UCSD-AML1 (cell line): ENCODE results near the gene DCLK1.

Experiments
- DNase-seq: peaks from one replicate; lab custom pipeline; 2025; ENCODE audit not compliant: unreplicated experiment; lab: John Stamatoyannopoulos, UW

Gene DCLK1

DNA sequence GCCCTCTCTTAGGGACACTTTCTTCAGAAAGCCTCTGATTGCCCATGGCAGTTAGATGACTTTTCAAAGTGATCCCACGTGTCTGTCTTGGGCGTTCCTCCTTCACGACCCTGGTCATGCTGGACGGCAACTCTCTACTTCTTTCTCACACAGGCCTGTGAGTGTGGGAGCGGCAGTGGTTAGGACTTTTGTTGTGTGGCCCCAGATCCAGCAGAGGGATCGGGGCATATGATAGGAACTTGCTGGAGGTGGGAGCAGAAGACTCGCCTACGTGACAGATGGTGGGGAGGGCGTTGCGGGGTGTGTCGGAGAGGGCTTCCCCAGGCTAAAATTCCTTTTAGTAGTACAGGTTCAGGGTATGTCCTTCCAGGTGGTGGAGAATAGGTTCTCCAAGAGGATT, 365.2 kb downstream of the DCLK1 start:
- DNase-seq = no peak

DNA sequence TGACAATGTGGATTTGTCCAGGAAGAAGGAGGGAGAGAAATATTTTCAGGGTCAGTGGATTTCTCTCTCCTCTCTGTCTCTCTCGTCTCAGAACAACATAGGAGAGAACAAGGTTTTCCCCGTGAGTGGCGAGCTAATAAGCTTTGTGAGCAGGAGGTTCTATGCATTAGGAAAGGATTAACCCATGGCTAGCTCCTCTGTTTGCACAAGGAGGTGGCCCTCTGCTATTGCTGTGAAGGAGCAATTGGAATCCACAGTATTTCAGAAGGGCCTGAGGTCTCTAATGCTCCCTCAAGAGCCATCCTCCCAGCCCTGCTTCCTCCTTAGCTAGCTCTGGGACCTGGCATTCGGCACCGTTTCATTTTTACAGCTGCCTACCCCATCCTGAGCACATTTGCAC, 365.8 kb downstream of the DCLK1 start:
- DNase-seq = no peak

DNA sequence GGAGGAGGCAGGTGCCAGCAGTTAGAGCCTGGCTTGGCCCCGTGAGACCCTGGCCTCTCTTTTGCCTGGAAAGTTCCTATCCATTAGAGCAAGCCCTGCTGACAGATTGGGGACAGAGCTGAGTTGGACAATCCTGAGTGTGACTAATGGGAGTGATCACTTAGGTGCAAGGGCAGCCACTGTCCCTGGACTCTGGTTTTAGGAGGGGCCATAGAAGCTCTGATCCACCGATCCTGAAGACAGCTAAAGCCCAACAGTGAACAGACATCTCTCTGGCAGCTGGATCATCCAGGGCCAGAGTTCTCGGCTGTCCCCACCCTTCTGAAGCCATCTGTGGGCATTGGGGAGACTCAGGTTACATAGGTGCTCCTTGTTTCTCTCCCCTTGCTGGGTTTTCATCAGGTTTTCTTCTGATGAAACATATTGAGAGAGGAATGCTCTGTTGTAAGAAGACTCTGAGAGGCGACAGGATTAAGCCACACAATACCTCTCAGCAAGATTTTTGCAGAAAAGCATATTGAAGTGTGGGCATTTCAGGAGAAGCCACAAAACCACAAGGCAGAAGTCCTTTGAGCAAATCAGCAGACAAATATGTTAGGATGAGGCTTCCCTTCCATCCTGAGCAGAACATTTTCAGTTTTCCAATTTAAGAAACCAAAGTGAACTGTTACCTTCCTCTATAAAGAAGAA, 366.7 kb downstream of the DCLK1 start:
- no peak for DNase-seq

DNA sequence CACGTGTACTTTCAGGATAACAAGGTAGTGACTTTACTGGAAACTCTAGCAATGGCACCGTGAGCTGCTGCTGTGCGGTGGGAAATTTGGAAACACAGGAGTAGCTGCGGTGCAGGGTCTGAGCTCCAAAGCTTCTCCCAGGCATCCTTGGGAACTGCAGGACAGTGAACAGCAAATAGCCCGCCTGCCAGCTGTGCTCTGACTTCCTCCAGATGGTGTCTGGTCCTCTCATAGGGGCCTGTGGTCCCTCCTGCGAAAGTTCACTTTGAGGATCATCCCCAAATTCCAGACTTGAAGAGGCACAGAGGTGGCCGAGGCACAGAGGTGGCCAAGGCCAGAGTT, 367.4 kb downstream of the DCLK1 start:
- DNase-seq = no peak

DNA sequence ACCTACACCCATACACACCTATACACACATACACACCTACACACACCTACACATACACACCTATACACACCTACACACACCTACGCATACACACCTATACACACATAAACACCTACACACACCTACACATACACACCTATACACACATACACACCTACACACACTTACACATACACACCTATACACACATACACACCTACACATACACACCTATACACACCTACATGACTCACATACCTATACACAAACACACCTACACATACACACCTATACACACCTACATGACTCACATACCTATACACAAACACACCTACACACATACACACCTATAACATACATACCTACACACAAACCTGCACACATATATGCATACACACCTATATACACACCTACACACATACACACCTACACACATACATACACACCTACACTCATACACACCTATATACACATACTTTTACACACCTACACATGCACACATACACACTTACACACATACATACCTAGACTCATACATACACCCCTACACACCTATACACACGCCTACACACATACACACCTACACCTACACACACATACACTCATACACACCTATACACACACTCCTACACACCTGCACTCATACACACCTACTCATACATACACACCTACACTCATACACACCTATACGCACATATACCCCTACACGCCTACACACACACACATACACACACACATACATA, 368.0 kb downstream of the DCLK1 start:
- no peak for DNase-seq

DNA sequence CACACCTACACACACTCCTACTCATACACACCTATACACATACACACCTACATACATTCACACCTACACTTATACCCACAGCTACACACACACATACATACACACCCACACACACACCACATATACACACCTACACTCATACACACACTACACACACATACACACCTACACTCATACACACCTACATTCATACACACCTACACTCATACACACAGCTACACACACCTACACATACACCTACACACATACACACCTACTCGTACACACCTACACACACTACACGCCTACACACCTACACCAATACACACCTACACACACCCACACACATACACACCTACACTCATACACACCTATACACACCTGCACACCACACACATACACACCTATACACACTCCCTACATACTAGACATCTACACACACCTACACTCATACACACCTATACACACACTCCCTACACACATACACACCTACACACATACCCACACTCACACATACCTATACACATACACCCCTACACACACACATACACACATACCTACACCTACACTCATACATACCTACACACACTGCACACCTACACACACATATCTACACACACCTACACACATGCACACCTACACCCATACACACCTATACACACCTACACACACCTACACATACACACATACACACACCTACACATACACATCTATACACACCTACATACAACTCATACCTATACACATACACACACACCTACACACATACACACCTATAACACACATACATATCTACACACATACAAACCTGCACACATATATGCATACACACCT, 369.5 kb downstream of the DCLK1 start:
- no peak for DNase-seq

DNA sequence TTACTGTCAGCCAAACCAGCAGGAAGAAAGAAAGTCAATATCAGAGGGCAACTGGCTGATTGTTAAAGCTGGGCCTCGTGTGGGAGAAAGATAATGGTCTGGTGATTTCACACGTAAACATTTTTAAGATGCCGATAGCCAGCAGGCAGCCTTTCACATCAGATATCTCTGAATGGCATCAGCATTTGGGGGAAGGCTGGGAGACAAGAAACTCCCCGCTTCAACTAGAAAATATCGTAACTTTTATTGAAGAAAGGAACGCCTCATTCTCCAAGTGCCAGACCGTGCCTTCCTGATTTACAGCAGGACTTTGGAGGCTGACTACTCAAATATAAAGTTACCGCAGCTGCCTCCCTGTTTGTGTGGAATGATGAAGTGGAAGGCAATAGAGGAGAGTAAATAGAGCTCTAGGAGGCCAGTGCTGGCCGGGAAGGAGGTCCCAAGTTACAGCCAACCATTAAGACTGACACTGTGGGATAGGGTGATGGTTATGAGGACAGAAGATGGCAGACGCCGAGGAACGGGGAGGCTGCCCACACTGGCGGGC, 370.4 kb downstream of the DCLK1 start:
- no peak for DNase-seq

DNA sequence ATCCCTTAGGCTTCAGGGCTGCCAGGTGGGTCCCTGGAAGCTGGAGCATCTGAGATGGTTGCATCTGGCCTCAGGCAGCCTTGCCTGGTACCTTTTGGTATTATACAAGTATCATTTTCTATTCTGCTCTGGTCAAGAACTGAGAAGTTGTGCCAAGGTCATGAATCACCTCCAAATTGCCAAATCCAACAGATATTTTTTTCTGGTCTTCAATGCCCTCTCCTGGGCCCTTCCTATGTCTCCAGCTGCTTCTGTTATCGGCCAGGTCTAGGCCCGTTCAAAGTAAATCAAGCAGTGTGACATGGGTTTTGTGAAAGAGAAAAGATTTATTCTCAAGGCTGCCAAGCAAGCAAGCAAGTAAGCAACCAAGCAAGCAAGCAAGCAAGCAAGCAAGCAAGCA, 383.6 kb downstream of the DCLK1 start:
- DNase-seq = no peak

DNA sequence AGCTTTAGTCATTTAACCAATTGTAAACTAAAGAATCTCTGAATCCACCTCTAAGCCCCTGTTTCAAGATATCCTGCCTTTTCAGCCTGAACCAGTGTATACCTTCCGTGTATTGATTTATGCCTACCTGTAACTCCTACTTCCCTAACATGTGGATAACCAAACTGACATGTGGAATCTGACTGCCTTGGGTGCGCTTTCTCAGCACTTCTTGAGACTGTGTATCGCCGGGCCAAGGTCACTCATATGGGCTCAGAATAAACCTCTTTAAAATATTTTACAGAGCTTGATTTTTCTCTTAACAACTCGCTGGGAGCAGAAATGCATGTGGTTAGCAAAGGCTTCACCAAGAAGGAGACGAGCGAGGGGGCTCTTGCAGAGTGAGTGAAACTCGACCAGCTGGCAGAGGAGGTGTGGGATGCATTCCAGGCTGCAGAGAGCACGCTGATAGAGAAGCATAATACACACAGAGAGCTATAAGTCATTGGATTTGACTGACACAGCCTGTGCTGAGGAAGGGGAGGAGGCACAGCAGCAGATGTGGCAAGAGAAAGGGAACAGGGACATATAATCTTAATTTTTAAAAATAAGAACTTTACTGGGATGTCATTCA, 386.5 kb downstream of the DCLK1 start:
- DNase-seq = no peak

DNA sequence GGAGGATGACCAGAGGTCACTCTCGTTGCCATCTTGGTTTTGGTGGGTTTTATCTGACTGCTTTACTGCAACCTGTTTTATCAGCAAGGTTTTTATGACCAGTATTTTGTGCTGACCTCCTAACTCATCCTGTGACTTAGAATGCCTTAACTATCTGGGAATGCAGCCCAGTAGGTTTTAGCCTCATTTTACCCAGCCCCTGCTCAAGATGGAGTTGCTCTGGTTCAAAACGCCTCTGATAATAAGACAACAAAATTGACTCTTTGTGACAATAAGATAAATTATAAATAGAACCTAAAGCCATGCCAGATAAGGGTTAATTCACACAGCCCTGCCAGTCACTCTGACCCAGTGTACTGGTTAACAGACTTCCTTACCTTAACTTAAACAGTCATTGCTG, 387.0 kb downstream of the DCLK1 start:
- DNase-seq = no peak

DNA sequence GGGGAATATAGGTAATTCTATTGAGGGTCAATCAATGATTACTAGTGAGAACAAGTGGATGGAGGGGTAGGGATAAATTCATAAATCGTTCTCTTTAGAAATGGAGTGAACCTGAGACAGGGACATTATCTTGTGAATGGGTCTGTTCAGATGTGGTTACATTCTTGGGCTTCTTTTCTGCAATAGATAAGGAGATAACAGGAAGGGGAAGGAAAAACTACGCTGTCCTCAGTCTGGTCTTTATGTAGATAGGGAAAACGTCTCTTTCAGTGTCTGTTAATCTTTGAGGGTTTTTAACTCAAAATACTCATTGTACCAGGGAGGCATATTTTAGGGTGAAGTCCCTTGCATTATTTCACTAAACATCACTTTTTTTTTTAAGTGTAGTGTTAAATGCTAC, 388.0 kb downstream of the DCLK1 start:
- no peak for DNase-seq

DNA sequence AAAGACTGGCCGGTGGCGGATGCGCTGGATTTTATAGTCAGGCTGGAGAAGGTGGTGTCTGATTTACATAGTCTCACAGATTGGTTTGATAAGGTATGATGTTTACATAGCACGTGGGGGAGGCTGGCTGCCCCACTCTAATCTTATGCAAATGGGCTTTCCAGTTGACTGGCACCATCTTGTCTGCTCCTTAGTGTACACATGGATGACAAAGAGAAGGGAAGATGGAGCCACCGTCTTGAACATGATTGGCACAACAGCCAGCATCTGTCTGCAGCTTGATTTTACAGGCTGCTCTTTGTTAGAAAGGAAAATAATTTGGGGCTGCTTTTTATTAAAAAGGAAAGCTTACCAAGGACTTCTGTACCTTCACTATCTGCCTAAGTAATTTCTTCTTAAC, 389.5 kb downstream of the DCLK1 start:
- no peak for DNase-seq

DNA sequence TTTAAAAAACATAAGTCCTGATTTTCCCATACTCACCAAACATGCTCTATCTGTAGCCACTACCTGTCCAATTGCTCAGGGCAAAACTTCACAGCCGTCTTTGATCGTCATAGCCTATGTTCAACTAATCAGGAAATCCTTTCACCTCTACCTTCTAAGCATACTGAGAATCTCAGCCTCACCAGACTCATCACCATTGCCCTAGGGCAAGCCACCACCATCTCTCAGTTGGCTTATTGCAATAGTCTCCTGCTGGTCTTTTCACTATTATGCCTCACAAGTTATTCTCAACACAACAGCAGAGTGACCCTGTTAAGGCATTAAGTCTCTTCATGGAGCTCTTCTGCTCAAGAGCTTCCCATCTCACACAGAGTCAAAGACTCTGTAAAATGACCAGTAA, 394.3 kb downstream of the DCLK1 start:
- DNase-seq = no peak

DNA sequence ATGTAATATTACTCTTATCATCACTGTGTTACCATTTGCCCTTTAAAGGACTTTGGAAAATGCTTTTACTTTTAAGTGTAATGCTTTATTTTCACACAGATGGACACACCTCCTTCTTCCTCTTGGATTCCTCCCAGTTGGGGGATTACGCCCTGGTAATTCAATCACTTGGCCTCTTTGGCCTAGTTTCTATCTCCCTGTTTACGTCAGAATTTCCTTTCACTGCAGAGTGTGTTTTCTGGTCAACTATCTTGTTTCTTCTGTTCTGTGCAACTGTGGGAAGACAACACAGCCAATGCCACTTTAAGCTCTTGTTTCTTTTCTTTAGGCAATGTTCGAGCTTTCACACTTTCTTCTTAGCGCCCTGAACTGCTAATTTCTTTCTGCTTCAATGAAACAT, 397.4 kb downstream of the DCLK1 start:
- no peak for DNase-seq

DNA sequence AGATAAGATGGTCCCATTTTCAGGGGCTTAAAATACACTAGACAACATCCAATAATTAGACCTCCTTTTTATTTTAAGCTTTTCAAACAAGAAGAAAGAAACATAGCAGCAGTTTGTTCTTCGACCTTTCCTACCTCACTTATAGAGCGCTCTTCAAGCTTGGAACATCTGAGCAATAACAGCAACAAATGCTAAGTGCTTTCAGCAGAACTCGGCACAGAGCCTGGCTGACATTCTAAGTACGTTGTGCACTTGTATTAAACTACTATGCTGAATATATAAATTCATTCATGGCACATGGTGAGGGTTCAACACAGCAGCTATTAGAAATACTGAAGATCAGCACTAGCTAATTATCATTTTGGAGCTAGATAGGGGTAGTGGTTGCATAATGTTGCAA, 398.6 kb downstream of the DCLK1 start:
- DNase-seq = no peak

DNA sequence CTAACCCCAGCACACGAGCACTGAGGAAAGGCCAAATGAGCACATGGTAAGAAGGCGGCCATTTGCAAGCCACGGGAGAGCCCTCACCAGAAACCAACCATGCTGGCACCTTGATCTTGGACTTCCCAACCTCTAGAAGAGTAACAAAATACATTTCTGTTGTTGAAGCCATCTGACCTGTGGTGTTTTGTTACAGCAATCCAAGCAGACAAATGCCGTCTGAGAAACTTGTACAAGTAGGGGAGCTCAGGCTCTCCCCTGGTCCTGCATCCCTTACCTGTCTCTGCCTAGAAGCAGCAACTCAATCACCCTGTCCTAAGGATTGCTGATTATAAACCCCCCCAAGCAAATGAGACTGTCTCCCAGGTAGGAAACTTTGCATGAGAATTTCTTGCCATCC, 399.7 kb downstream of the DCLK1 start:
- no peak for DNase-seq

DNA sequence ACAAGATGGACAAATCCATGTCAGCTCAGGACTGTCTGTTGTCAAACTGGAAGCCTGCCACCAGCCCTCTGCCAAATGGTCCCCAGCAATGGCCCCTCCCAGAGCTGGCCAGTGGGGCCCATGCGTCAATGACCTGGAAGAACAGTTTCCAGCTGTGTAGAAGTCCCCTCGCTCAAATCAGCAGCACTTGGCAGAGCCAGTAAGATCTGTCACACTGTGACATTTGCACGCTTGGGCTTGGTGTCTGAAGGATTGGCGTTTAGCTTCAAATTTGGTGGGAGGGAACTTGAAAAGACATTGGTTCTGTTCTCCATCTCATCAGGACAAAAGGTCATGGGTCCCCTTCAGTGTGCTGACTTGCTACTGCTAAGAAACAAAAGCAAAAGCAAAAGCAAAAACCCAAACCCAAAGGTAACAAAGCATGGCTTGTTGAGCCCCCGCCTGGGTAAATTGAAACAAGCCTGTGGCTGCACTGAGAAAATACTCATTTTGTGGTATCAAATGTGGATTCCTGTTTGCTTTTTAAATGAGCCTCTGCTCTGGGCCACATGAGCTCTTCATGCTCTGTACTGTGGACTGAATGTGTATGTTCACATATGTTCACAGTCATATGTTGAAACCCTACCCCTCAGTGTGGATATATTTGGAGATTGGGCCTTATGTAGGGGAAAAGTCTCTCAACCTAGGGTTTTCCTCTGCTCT, 401.1 kb downstream of the DCLK1 start:
- no peak for DNase-seq

DNA sequence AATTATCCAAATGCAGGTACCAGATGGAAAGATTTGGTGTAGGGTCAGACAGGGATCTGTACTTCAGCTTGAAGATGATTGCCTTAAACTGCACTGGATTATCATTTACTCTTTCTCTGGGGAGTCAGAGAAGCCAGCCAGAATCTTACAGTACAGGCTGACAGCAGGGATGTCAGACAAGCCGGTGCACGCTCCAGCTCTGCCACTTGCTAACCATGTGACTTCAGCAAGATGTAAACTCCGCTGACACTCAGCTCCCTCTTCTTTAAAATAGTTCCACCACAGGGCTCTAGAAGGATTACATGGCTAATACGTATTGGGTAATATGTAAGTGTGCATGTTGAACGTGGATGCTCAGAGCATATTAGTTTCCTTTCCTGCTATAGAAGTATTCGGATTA, 403.3 kb downstream of the DCLK1 start:
- DNase-seq = no peak

DNA sequence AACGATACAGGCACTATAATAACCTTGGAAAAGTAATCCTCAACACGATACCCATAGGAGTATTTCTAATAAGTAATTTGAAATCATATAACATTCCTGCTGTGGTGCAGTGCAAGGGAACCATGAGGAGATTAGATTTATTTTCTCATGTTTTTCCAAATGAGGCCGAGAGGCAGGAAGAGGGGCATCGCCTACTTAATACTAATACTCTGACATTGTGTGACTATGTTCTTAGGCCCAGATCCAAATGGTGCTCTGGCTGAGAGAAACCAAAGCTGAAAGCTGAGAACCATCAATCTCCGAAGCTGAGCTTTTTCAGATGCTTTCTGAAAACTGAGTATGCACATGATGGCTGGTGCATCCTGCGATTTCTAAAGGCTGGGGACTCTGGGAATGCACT, 406.7 kb downstream of the DCLK1 start:
- no peak for DNase-seq

DNA sequence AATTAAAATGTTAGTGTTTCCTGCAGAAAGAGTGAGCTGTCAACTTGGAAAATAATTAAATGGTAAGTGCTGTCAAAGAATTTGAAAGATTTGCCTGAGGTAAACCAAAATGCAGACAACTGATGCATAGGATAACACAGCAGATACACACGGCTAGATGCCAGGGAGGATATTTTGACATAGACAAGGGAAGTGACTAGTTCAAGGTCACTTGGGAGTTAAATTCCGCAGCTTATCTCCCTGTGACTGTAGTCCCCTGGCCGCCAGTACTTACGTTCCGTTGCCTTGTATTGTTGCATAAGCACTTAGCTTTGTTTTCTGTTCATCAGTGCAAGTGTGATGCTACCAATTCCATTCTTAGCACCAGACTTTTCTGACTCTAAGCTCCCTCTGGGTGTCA, 407.4 kb downstream of the DCLK1 start:
- no peak for DNase-seq

DNA sequence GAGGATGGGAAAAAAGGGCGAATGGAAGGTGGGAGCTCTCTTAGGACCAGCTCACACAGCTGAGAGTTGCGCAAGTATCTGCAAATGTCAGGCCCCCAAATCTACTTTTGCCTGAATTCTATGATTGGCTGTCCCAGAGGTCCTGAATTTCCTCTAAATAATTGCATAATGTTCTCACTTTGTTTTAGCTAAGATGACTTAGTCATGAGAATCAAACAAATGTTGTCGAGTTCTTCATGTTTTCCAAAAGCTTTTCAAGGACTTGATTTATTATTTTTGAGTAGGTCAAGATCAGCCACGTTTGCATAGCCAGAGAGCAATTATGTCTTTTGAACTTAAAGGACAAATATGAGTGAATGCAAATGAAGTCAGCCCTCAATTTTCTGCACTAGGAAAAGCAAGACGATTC, 408.1 kb downstream of the DCLK1 start:
- DNase-seq = no peak
